HepG2 (cell line): Measurements from ENCODE around the gene OARD1. TPM values are rescaled to one million over a fixed set of nuclear protein-coding genes. Genes with fewer than 3 reads are reported as not detected.
A peak's percentile ranks its signal among the peaks of the same experiment; 100 is the strongest.

ENCODE experiments used
- ESRRA ChIP-seq: sonication (generic); formaldehyde crosslinking; IDR thresholded peaks from 2 replicates; pipeline ENCODE4 v1.5.1; 2020; ENCODE audit warnings: mild to moderate bottlenecking, low read depth, missing genetic modification reagents
- HNF1B ChIP-seq: sonication (generic); formaldehyde crosslinking; IDR thresholded peaks from 2 replicates; pipeline ENCODE4 v1.5.1; 2020; ENCODE audit warnings: mild to moderate bottlenecking, moderate library complexity, missing genetic modification reagents
- HNRNPUL1 ChIP-seq: fragments of 200-400 bp; formaldehyde crosslinking; IDR thresholded peaks from 2 replicates; pipeline ENCODE4 v1.6.1; 2017; ENCODE audit warnings: low read depth, mild to moderate bottlenecking, low read length, moderate library complexity
- MEIS2 ChIP-seq: sonication (generic); formaldehyde crosslinking; IDR thresholded peaks from 2 replicates; pipeline ENCODE4 v1.9.0; 2021; ENCODE audit warnings: mild to moderate bottlenecking, missing genetic modification reagents
- MYNN ChIP-seq: sonication (generic); formaldehyde crosslinking; IDR thresholded peaks from 2 replicates; pipeline ENCODE4 v1.4.0; 2020; ENCODE audit warnings: mild to moderate bottlenecking, low read depth, missing genetic modification reagents
- NFYB ChIP-seq: sonication (generic); formaldehyde crosslinking; IDR thresholded peaks from 2 replicates; pipeline ENCODE4 v1.4.0; 2020; ENCODE audit warnings: missing genetic modification reagents
- SMARCE1 ChIP-seq: fragments of 450-650 bp; IDR thresholded peaks from 2 replicates; pipeline ENCODE4 v1.6.1; 2017; ENCODE audit warnings: borderline replicate concordance
- ZBED4 ChIP-seq: sonication (generic); formaldehyde crosslinking; IDR thresholded peaks from 2 replicates; pipeline ENCODE4 v1.4.0; 2020; ENCODE audit warnings: missing genetic modification reagents, borderline replicate concordance
- ZNF333 ChIP-seq: sonication (generic); formaldehyde crosslinking; IDR thresholded peaks from 2 replicates; pipeline ENCODE4 v1.4.0; 2020; ENCODE audit warnings: mild to moderate bottlenecking, missing genetic modification reagents, borderline replicate concordance
- ZNF530 ChIP-seq: sonication (generic); formaldehyde crosslinking; IDR thresholded peaks from 2 replicates; pipeline ENCODE4 v1.5.0; 2020; ENCODE audit warnings: low read depth, mild to moderate bottlenecking, missing genetic modification reagents
- ZNF557 ChIP-seq: sonication (generic); formaldehyde crosslinking; IDR thresholded peaks from 2 replicates; pipeline ENCODE4 v1.4.0; 2020; ENCODE audit warnings: missing genetic modification reagents
- ZNF775 ChIP-seq: sonication (generic); formaldehyde crosslinking; IDR thresholded peaks from 2 replicates; pipeline ENCODE4 v1.4.0; 2020; ENCODE audit warnings: missing genetic modification reagents, mild to moderate bottlenecking, moderate library complexity, borderline replicate concordance
- ZNF790 ChIP-seq: sonication (generic); formaldehyde crosslinking; IDR thresholded peaks from 2 replicates; pipeline ENCODE4 v1.8.0; 2022; ENCODE audit warnings: missing genetic modification reagents, mild to moderate bottlenecking, borderline replicate concordance
- ZNF879 ChIP-seq: sonication (generic); formaldehyde crosslinking; IDR thresholded peaks from 2 replicates; pipeline ENCODE4 v1.8.1; 2023; ENCODE audit warnings: missing genetic modification reagents
- ZSCAN20 ChIP-seq: sonication (generic); formaldehyde crosslinking; IDR thresholded peaks from 2 replicates; pipeline ENCODE4 v1.4.0; 2020; ENCODE audit warnings: missing genetic modification reagents, mild to moderate bottlenecking, borderline replicate concordance
- polyA plus RNA-seq, 8 experiments: library from polyadenylated mRNA; depleted of rRNA in 3 of 8; stranded (reverse) in 7 of 8; unstranded in 1 of 8; fragments of >200 nt; fragmentation: Illumina TruSeq in 4 of 8; extraction: Trizol in 4 of 8; gene quantifications; 2 replicates each; pipeline versions ENCODE4 v1.2.1 to v1.2.3, GENCODE V29; 2011 to 2016; ENCODE audit warnings: low read depth in 4 of 8, missing spikeins in 1 of 8, mixed read lengths in 1 of 8; ENCODE audit not compliant: insufficient read depth in 1 of 8
- total RNA-seq, 5 experiments: library from RNA; depleted of rRNA; stranded (reverse); fragments of >200 nt; fragmentation: Illumina TruSeq; extraction: Trizol; gene quantifications; 2 replicates each; pipeline ENCODE4 v1.2.3, GENCODE V29; 2016; ENCODE audit warnings: low read depth in 1 of 5
- TF ChIP-seq, protein P1 (sequence below): sonication (generic); formaldehyde crosslinking; IDR thresholded peaks from 2 replicates; pipeline ENCODE4 v1.4.0; 2020; ENCODE audit warnings: missing genetic modification reagents
- TF ChIP-seq, protein P2 (sequence below): sonication (generic); formaldehyde crosslinking; IDR thresholded peaks from 2 replicates; pipeline ENCODE4 v1.5.1; 2020; ENCODE audit warnings: mild to moderate bottlenecking, missing genetic modification reagents

Gene OARD1
- total and polyA plus RNA-seq, 2 of the 13 experiments (the other 11 are each of a cell fraction or from before 2014, with no cell fraction given): 18.4 to 49.0 TPM

DNA sequence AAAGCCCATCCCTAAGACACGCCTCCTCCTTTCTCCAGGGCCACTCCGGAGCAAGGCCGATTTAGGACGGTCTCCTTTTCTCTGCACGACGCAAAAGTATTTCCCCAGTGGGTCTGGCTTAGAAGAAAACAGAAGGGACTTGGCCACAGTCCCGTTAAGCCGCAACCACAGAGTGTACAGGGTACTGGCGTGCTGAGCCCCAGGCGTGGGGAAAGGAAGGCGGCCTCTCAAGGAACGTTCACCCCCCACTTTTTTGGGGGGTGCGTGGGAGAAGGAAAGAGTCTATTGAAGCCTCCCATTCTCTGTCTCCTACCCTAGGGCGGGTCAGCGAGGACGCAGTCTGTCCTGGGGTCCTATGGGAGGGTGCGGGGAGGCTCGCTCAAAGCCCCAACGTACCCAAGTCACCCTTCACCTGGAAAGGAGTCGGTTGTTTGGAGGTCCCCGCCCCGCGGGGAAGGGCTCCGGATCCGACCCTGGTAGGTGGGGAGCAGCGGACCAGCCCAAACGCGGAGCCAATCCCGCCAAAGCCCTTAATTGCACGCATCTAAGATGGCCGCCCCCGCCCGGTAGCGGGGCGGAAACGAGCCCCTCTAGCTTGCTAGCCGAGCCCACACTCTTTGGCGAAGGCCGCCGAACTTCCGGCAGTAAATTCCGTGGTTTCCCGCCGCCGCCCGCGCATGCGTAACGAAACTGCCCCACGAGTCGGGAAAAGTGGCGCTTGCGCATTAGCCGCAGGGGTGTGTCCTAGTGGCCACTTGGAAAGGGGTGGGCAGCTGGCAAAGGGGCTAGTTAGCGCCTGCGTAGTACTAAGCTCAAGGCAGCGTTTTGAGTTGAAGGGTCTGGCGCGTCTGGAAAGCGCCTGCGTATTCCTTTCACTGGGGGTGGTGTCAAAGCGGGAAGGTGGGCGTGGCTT, at the start of gene OARD1 (continued):
- TF ChIP-seq HNF1B (CRISPR knock-in tag) (peak; percentile 12; the same call in 1 of the 2 replicates), NFYB (CRISPR knock-in tag) (peak; percentile 76), ZNF530 (no peak), ESRRA (no peak; the same call in 1 of the 2 replicates), SMARCE1 (no peak), ZNF775 (no peak), ZNF557 (CRISPR knock-in tag) (peak; percentile 84), ZNF879 (CRISPR knock-in tag) (0 out of 2 replicates have a peak, but pooled peaks have one; percentile 74), ZBED4 (CRISPR knock-in tag) (peak; percentile 73; the same call in 1 of the 2 replicates), HNRNPUL1 (0 out of 2 replicates have a peak, but pooled peaks have one; percentile 53), ZNF333 (CRISPR knock-in tag) (no peak), MYNN (CRISPR knock-in tag) (no peak), ZSCAN20 (CRISPR knock-in tag) (peak; percentile 82; the same call in 1 of the 2 replicates), MEIS2 (peak; percentile 73), ZNF790 (CRISPR knock-in tag) (0 out of 2 replicates have a peak, but pooled peaks have one; percentile 23)
- TF ChIP-seq, protein P1, sequence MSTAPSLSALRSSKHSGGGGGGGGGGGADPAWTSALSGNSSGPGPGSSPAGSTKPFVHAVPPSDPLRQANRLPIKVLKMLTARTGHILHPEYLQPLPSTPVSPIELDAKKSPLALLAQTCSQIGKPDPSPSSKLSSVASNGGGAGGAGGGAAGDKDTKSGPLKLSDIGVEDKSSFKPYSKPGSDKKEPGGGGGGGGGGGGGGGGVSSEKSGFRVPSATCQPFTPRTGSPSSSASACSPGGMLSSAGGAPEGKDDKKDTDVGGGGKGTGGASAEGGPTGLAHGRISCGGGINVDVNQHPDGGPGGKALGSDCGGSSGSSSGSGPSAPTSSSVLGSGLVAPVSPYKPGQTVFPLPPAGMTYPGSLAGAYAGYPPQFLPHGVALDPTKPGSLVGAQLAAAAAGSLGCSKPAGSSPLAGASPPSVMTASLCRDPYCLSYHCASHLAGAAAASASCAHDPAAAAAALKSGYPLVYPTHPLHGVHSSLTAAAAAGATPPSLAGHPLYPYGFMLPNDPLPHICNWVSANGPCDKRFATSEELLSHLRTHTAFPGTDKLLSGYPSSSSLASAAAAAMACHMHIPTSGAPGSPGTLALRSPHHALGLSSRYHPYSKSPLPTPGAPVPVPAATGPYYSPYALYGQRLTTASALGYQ (CRISPR knock-in tag): peak; percentile 66; the same call in 1 of the 2 replicates
- TF ChIP-seq, protein P2, sequence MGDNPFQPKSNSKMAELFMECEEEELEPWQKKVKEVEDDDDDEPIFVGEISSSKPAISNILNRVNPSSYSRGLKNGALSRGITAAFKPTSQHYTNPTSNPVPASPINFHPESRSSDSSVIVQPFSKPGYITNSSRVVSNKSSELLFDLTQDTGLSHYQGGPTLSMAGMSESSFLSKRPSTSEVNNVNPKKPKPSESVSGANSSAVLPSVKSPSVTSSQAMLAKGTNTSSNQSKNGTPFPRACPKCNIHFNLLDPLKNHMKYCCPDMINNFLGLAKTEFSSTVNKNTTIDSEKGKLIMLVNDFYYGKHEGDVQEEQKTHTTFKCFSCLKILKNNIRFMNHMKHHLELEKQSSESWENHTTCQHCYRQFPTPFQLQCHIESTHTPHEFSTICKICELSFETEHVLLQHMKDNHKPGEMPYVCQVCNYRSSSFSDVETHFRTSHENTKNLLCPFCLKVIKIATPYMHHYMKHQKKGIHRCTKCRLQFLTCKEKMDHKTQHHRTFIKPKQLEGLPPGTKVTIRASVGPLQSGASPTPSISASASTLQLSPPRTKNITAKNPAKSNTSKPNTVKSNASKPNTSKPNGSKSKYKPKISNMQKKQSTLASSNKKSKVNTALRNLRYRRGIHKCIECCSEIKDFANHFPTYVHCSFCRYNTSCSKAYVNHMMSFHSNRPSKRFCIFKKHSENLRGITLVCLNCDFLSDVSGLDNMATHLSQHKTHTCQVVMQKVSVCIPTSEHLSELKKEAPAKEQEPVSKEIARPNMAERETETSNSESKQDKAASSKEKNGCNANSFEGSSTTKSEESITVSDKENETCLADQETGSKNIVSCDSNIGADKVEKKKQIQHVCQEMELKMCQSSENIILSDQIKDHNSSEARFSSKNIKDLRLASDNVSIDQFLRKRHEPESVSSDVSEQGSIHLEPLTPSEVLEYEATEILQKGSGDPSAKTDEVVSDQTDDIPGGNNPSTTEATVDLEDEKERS (CRISPR knock-in tag): peak; percentile 74
